NCI-H1436 treated with DMSO at 0.1 percent for 48 hours (cell line): ENCODE data around the gene RNF128.
A peak's percentile ranks its signal among the peaks of the same experiment; 100 is the strongest.
"Not testable (repeated sequence)": the region's sequence is repeated elsewhere in the genome, so short reads cannot be mapped to it uniquely, and the experiment has no call there.

ENCODE experiments used
- DNase-seq: peaks from one replicate; lab custom pipeline; 2025; lab: John Stamatoyannopoulos, UW

RNF128 gene

GRCh38 chrX:106748377-106748776 lies 21.9 kb downstream of the RNF128 start:
- no peak for DNase-seq

DNA sequence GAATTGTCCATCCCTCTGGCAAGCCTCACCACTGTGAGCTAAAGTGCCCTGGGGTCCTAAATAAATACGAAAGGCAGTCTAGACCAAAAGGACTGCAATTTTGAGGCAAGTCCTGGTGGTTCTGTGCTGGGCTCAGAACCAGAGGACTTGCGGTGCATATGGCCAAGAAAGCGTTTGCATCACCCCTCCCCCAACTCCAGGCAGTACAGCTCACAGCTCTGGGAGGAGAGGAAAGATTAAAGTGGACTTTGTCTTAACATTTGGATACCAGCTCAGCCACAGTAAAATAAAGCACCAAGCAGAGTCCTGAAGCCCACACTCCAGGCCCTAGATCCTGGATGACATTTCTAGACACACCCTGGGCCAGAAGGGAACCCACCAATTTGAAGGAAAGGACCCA lies 24.9 kb downstream of the RNF128 start:
- DNase-seq, result no peak

DNA sequence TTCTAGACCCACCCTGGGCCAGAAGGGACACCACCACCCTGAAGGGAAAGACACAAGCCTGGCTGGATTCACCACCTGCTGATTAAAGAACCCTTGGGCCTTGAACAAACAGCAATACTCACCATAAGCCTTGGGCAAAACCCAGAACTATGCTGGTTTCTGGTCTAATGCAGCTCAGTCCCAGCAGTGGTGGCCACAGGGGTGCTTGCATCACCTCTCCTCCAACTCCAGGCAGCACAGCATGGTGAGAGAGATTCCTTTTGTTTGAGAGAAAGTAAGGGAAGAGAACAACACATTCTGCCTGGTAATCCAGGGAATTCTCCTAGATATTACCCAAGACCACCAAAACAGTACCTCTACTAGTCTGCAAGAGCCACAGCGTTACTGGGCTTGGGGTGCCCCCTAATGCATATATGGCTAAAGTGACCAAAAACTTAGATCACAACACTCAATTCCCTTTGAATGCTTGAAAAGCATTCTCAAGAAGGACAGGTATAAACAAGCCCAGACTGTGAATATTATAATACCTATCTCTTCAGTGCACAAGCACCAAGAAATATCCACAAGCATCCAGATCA lies 25.7 kb downstream of the RNF128 start:
- no peak for DNase-seq

GRCh38 chrX:106769288-106769687 lies 42.8 kb downstream of the RNF128 start:
- not testable (repeated sequence) for DNase-seq

GRCh38 chrX:106774981-106775380 lies 48.5 kb downstream of the RNF128 start:
- no peak for DNase-seq

DNA sequence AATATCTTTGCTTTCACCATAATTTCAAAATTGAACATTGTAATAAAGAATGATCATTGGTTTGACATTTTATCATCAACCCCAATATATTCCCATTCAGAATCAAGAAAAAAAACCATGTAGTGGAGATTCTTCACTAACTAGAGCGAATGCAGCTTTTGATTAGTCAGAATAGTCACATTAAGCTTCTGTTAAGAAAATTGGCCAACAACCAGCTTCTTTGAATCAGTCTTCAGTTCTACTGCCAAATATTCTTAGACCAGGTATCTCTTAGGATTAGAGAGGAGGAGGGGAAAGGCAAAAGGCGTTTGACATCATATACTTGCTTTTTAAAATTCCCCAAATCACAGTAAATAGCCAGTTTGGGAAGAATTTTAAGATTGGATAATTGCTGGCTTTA lies 53.8 kb downstream of the RNF128 start:
- no peak for DNase-seq

GRCh38 chrX:106780664-106781377 lies 54.3 kb downstream of the RNF128 start:
- no peak for DNase-seq

DNA sequence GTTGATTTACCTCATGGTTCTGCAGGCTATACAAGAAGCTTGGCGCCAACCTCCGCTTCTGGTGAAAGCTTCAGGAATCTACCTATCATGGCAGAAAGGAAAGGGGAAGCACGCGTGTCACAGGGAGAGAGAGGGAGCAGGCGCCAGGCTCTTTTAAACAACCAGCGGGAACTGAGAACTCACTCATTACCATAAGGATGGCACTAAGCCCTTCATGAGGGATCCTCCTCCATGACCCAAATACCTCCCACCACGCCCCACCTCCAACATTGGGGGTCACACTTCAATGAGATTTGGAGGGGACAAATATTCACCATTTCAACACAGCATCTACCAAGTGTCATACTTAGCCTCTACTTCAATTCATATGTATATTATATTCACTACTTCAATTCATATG lies 57.2 kb downstream of the RNF128 start:
- no peak for DNase-seq

- no peak for DNase-seq
These were observed 65.0 kb downstream of the RNF128 start for GRCh38 chrX:106791495-106791894.

GRCh38 chrX:106802063-106802387 lies 75.5 kb downstream of the RNF128 start:
- no peak for DNase-seq

DNA sequence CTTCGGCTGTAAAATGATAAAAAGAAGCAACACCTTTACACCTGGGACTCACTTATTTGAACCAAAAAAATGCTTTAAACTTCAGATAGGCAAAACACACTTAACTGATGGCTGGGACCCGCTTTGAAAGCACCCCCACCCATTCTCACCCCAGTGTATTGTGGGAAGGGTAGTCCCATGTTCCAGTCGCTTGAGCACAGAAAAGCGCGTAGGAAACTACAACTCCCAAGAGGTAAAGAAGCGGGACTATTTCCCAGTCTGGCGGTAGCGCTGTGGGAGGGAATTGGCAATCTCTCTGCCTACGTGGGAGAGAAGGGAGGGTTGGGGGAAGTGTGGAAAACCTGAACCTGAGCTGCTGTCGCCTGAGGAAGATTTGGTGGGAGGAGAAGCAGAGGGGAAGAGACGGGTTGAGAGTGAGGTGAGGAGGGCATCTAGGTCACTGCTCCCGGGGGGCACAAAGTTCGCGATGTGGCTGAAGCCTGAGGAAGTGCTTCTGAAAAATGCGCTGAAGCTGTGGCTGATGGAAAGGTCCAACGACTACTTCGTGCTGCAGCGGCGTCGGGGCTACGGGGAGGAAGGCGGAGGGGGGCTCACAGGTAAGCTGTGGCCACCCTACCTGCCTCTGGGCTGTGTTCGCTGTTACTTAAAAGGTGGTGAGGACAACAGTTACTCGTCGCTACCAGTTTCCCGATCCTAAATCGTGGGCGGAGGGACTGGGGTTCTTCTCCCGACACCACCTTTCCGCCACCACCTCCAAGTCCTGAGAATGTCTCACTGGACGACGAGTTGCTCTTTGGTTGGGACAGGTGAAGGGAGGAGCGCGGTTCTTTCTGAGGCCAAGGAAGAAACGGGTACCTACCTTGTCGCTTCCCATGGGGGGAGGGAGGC lies 76.1 kb downstream of the RNF128 start, which contains the start of gene TBC1D8B:
TBC1D8B (plus strand) TSS at position 286 of the 888 bp plus-strand sequence; CDS start at position 467, 181 bp downstream.
- peak; percentile 60 for DNase-seq

GRCh38 chrX:106811131-106811910 lies 84.8 kb downstream of the RNF128 start:
- DNase-seq, result no peak

DNA sequence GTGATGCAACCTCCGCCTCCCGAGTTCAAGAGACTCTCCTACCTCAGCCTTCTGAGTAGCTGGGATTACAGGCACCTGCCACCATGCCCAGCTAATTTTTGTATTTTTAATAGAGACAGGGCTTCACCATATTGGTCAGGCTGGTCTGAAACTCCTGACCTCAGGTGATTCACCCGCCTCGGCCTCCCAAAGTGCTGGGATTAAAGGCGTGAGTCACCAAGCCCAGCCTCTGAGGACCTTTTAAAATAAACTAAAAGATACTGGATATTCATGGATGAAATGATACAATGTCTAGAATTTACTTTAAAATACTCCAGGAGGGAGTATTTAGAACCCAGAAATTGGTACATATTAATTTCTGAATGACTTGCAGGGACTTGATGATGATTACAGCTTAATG lies 86.4 kb downstream of the RNF128 start:
- DNase-seq, result not testable (repeated sequence)

- DNase-seq, result not testable (repeated sequence)
These were observed 87.6 kb downstream of the RNF128 start for GRCh38 chrX:106814093-106814492.
